ENCODE measurements around the gene CRELD1.
"Not testable (repeated sequence)": the region's sequence is repeated elsewhere in the genome, so short reads cannot be mapped to it uniquely, and the experiment has no call there.

The CRELD1 gene
- 8.7 to 14.9 reads per million in 2 donors for total RNA-seq

GRCh38 chr3:9933561-9934234 lies at the start of gene CRELD1:
Gene CRELD1 (plus strand): TSS chr3:9933834. CDS start chr3:9934439, 605 bp downstream.
- DNase-seq: peak; percentile 93 to 98 (median 96)

- DNase-seq: no peak
Observed at GRCh38 chr3:9884555-9885165, 49.0 kb upstream of the CRELD1 start.

- no peak for DNase-seq
Observed at GRCh38 chr3:9886328-9886727, 47.3 kb upstream of the CRELD1 start.

- DNase-seq: no peak
Observed at GRCh38 chr3:9887480-9887879, 46.2 kb upstream of the CRELD1 start.

- DNase-seq: no peak
Observed at GRCh38 chr3:9888540-9888939, 45.1 kb upstream of the CRELD1 start.

- no peak for DNase-seq
Observed at GRCh38 chr3:9889405-9889804, 44.2 kb upstream of the CRELD1 start.

- peak; percentile 82 to 91 (median 86) for DNase-seq
Observed at GRCh38 chr3:9890249-9891071, 43.2 kb upstream of the CRELD1 start, which contains the start of gene JAGN1. Gene JAGN1 (plus strand): TSS chr3:9890610. CDS start chr3:9890723, 113 bp downstream.

GRCh38 chr3:9891072-9891622 lies 42.5 kb upstream of the CRELD1 start:
- no peak for DNase-seq

- no peak for DNase-seq
Observed at GRCh38 chr3:9893739-9894138, 39.9 kb upstream of the CRELD1 start.

- not testable (repeated sequence) for DNase-seq
Observed at GRCh38 chr3:9895715-9896114, 37.9 kb upstream of the CRELD1 start.

- not testable (repeated sequence) for DNase-seq
Observed at GRCh38 chr3:9896755-9897407, 36.8 kb upstream of the CRELD1 start.

- DNase-seq: no peak
Observed at GRCh38 chr3:9897408-9898372, 35.9 kb upstream of the CRELD1 start.

- DNase-seq: no peak
Observed at GRCh38 chr3:9898467-9899241, 35.0 kb upstream of the CRELD1 start.

- DNase-seq: no peak
Observed at GRCh38 chr3:9899289-9899791, 34.3 kb upstream of the CRELD1 start.

- not testable (repeated sequence) for DNase-seq
Observed at GRCh38 chr3:9900965-9901415, 32.6 kb upstream of the CRELD1 start.

- peak in 2 of 5 experiments; percentile 36 to 64 for DNase-seq
Observed at GRCh38 chr3:9901967-9902366, 31.7 kb upstream of the CRELD1 start.

- peak in 1 of 5 experiments; percentile 15 for DNase-seq
Observed at GRCh38 chr3:9902372-9903237, 31.0 kb upstream of the CRELD1 start, which contains the start of gene IL17RE. Gene IL17RE (plus strand): TSS chr3:9902848. CDS start chr3:9902933, 85 bp downstream.

- no peak for DNase-seq
Observed at GRCh38 chr3:9903238-9903624, 30.4 kb upstream of the CRELD1 start.

- no peak for DNase-seq
Observed at GRCh38 chr3:9903904-9904303, 29.7 kb upstream of the CRELD1 start.
